GM19372 (cell line): Measurements from ENCODE around the gene IPO9.
"Not testable (repeated sequence)": the region's sequence is repeated elsewhere in the genome, so short reads cannot be mapped to it uniquely, and the experiment has no call there.

Source experiments
- ATAC-seq: cut with Tn5 transposase; IDR thresholded peaks from one replicate; pipeline ENCODE4 v1.9.1; 2021; ENCODE audit warnings: mild to moderate bottlenecking, low read depth, moderate library complexity; ENCODE audit not compliant: unreplicated experiment

Gene IPO9

DNA sequence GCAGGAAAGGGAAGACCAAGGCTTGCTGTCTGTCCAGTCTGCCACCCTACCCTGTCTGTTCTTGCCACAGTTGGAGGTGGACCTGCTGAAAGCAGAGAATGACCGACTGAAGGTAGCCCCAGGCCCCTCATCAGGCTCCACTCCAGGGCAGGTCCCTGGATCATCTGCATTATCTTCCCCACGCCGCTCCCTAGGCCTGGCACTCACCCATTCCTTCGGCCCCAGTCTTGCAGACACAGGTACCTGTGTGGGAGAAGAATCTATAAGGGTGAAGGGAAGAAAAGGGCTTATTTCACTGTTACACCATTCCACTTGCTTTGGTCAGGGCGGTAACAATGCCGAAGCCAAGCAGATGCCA lies 20.3 kb upstream of the IPO9 start:
- ATAC-seq, result no peak

GRCh38 chr1:201809876-201810275 lies 19.1 kb upstream of the IPO9 start:
- ATAC-seq, result no peak

- no peak for ATAC-seq
Observed at GRCh38 chr1:201810466-201811216, 18.3 kb upstream of the IPO9 start.

- ATAC-seq, result no peak
Observed at GRCh38 chr1:201813226-201813625, 15.7 kb upstream of the IPO9 start.

DNA sequence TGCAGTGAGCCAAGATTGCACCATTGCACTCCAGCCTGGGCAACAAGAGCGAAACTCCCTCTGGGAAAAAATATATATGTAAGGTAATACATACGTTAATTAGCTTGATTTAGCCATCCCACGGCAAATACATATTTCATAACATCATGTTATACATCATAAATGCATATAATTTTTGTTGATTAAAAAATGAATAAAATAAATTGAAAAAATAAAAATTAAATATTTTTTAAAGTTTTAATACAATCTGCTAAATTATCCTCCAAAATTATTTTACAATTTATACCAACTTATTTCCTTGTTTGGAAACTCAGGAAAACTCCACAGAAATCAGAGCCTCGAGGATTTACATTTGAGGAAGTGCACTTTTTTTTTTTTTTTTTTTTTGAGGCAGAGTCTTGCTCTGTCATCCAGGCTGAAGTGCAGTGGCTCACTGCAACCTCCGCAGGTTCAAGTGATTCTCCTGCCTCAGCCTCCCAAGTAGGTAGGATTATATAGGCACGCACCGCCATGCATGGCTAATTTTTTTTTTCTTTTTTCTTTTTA lies 12.6 kb upstream of the IPO9 start:
- no peak for ATAC-seq

GRCh38 chr1:201818971-201819750 lies 9.8 kb upstream of the IPO9 start:
- ATAC-seq, result no peak

DNA sequence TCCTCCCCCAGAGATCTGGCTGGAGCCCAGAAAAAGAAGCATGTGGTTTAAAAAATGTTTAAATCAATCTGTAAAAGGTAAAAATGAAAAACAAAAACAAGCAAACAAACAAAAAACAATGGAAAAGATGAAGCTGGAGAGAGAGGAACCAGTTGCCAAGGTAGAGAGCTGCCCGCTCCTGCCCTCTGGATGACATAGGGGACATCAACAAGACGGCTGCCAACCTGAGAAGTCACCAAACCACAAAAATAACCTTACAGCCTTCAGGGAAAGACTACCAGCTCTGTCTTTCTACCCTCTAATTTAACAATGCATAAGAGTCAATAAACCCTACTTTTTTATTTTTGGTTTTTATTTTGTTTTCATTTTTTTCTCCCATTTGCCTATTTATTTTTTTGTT lies 8.5 kb upstream of the IPO9 start:
- ATAC-seq, result no peak

DNA sequence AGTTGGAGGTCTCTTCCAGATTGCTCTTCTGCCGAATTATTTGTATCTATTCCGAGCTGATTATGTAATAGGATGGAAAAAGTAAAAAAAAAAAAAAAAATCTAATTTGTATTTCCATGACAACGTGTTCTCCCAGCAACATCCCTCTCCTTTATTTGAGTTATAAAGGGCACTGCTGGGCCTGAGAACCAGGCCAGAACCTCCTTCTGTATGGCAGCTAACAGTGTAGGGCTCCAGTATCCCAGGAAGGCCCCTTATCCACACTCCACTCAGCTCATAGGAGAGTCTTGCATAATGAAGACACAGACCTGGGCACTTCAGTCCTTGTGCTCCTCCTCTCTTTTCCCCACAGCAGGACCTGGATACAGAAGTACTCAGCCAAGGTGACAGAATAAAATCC lies 3.7 kb upstream of the IPO9 start:
- ATAC-seq, result no peak

DNA sequence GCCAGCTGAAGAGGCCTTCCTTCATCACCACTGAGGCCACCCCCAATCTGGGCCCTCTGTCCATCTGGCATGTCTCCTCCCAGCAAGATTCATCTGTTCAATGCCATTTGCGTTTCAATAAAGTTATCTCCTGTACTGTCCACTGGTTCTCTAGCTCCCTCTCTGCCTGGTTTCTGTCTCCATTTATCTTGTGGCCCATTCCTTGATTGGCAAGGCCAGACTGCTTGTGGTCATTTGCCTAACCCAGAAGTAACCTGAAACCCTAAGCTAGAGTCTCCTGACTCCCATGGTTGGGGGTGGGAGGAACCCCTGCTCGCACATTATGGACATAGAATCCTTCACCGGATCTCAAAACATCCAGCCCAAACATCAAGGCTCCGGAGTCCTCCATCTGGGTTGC lies 2.1 kb upstream of the IPO9 start:
- no peak for ATAC-seq

- ATAC-seq, result no peak
Observed at GRCh38 chr1:201827321-201828216, 1.4 kb upstream of the IPO9 start.

DNA sequence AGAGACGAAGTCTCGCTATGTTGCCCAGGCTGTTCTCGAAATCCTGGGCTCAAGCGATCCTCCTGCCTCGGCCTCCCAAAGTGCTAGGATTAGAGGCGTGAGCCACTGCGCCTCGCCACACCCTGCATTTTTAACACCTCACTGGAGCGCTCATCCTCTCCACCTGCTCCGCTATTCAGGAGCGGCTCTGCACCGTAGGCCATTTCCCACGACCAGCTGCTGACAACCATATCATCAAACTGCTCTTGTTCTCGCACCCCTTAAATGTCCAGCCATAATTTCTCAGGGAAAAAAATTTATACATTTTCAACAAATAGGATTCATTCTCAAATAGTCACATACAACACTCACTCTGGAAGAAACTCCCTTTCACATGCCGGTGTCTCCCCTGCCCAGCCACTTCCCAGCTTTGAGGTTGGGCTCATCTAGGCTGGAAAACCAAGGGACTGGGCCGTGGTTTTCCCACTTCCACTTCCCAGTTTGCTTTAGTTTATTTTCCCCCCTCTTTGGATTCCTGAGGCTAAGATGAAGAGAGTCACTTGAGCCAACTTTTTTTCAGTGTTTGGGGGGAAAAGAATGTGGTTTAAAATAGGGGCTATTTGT lies 639 bp upstream of the IPO9 start:
- ATAC-seq, result no peak

DNA sequence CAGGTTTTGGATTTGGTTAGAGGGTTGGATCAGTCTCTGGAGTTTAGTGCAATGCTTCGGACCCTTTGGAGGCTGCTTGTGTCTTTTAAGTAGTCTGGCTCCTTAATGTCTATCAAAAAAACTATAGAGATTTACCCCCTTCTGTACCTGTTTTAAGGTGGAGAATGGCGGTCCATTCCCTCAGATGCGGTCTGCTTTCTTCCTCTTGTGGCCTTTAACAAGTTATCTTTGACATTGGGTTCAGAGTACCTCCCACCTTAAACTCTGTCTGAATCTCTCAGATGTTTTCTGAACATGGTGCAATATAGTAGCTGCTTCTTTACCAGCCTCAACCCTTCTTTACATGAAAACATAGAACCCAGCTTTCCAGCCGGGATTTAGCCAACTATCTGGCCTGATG lies 2.4 kb downstream of the IPO9 start:
- no peak for ATAC-seq

GRCh38 chr1:201834621-201835020 lies 5.7 kb downstream of the IPO9 start:
- ATAC-seq, result no peak

- ATAC-seq, result no peak
Observed at GRCh38 chr1:201838381-201838780, 9.4 kb downstream of the IPO9 start.

GRCh38 chr1:201839089-201839488 lies 10.1 kb downstream of the IPO9 start:
- not testable (repeated sequence) for ATAC-seq

GRCh38 chr1:201840055-201840454 lies 11.1 kb downstream of the IPO9 start:
- no peak for ATAC-seq

DNA sequence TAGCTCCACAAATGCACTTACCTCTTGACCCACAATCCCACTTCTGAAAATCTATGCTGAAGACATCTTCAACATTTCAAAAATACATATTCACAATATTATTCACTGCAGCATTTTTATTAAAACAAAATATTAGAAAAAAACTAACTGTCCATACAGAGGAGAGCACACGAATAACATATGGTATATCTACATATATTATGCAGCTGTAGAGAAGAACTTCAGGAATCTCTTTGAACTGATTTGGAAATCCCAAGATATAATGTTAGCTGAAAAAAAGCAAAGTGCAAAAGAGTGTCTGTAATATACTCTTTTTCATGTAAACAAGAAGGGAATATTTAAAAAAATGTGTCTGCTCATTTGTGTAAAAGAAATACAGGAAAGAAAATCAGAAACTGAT lies 11.5 kb downstream of the IPO9 start:
- no peak for ATAC-seq

DNA sequence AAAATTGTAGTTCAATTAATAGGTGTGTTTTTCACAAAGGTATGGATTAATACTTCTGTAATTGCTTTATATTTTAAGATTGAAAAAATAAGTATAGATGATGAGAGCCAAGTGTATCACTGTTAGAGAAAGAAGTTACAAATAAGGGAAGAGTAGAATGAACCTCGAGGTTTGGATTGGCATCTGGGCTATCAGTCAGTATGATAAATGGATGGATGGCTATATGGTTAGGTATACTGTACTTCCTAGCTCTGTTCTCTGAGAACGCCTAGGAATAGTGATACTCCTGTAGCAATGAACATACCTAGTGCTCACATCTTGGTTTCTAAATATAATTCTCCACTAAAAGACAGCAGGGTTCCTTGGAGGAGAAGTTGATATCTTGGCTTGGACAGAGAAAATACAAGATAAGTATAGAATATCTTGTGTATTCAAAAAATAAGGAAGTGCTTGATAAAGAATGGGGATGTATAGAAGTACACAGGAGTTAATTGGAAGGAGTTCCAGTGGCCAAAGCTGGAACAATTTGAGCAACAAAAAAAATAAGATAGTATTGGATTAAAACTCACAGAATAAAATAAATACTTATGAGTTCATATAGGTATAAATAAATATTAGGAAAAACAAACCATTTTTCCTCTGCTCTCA lies 12.4 kb downstream of the IPO9 start:
- ATAC-seq, result no peak

DNA sequence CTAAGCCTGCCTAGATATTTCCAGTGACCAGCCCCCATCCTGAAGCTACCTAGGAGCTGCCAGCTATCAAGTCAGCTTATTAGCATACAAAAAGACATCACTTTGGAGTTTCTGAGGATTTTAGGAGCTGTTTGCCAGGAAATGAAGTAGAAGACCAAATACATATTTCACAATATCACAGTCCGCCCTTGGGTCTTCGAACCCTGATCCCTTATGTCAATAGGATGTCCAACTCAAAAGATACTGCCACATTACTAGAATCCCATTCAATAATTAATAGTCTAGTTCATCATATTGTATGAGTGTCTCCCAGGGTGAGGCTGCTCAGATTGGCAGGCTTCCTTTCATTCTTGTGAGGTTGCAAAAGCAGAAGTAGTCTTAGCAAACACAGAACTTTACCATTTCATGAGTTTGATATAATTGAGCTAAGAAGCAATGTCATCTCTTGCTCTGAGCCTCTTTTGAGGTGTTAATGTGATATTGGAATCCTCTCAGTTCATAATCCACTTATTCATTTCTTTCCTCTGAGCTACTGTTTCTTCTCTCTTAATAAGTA lies 13.6 kb downstream of the IPO9 start:
- ATAC-seq, result no peak
